HepG2 (cell line): ENCODE data around the gene MAMSTR. TPM values are rescaled to one million over a fixed set of nuclear protein-coding genes. Genes with fewer than 3 reads are reported as not detected.

Source experiments
- DZIP1 ChIP-seq: sonication (generic); formaldehyde crosslinking; IDR thresholded peaks from 2 replicates; pipeline ENCODE4 v1.5.0; 2020; ENCODE audit warnings: mild to moderate bottlenecking, missing genetic modification reagents
- ELF3 ChIP-seq: IDR thresholded peaks from 2 replicates; pipeline ENCODE4 v1.6.1; 2016; ENCODE audit warnings: missing genetic modification reagents, missing compliant biosample characterization
- FOXO1 ChIP-seq: sonication (generic); formaldehyde crosslinking; IDR thresholded peaks from 2 replicates; pipeline ENCODE4 v1.4.0; 2020; ENCODE audit warnings: missing genetic modification reagents
- HDAC1 ChIP-seq: sonication (generic); formaldehyde crosslinking; IDR thresholded peaks from 2 replicates; pipeline ENCODE4 v1.5.1; 2020; ENCODE audit warnings: mild to moderate bottlenecking, missing genetic modification reagents
- NR2F6 ChIP-seq, 2 experiments: IDR thresholded peaks; 2 replicates each; pipeline ENCODE4 v1.6.1; 2016; ENCODE audit warnings: antibody characterized with exemption in 1 of 2, mild to moderate bottlenecking in 1 of 2
- PAXIP1 ChIP-seq: sonication (generic); formaldehyde crosslinking; conservative IDR thresholded peaks from 2 replicates; pipeline ENCODE4 v1.4.0; 2020; ENCODE audit warnings: mild to moderate bottlenecking, missing genetic modification reagents, moderate library complexity
- PHF21A ChIP-seq: sonication (generic); formaldehyde crosslinking; IDR thresholded peaks from 2 replicates; pipeline ENCODE4 v1.5.0; 2020; ENCODE audit warnings: mild to moderate bottlenecking, missing genetic modification reagents
- TCF12 ChIP-seq, 2 experiments: fragments of 450-650 bp in 1 of 2; sonication (generic) in 1 of 2; formaldehyde crosslinking in 1 of 2; IDR thresholded peaks; 2 replicates each; pipeline versions ENCODE4 v1.6.1 to v1.8.0; 2017 to 2022; ENCODE audit warnings: antibody characterized with exemption in 1 of 2, mild to moderate bottlenecking in 1 of 2, missing genetic modification reagents in 1 of 2, moderate library complexity in 1 of 2
- ZBTB46 ChIP-seq: sonication (generic); formaldehyde crosslinking; IDR thresholded peaks from 2 replicates; pipeline ENCODE4 v1.4.0; 2020; ENCODE audit warnings: mild to moderate bottlenecking, missing genetic modification reagents, borderline replicate concordance
- ZNF263 ChIP-seq: sonication (generic); formaldehyde crosslinking; IDR thresholded peaks from 2 replicates; pipeline ENCODE4 v1.4.0; 2020; ENCODE audit warnings: missing genetic modification reagents
- ZNF710 ChIP-seq: sonication (generic); formaldehyde crosslinking; IDR thresholded peaks from 2 replicates; pipeline ENCODE4 v1.5.0; 2020; ENCODE audit warnings: mild to moderate bottlenecking, missing genetic modification reagents, borderline replicate concordance
- ZZZ3 ChIP-seq: sonication (generic); formaldehyde crosslinking; IDR thresholded peaks from 2 replicates; pipeline ENCODE4 v1.4.0; 2020; ENCODE audit warnings: missing genetic modification reagents, mild to moderate bottlenecking, borderline replicate concordance
- polyA plus RNA-seq, 8 experiments: library from polyadenylated mRNA; depleted of rRNA in 3 of 8; stranded (reverse) in 7 of 8; unstranded in 1 of 8; fragments of >200 nt; fragmentation: Illumina TruSeq in 4 of 8; extraction: Trizol in 4 of 8; gene quantifications; 2 replicates each; pipeline versions ENCODE4 v1.2.1 to v1.2.3, GENCODE V29; 2011 to 2016; ENCODE audit warnings: low read depth in 4 of 8, missing spikeins in 1 of 8, mixed read lengths in 1 of 8; ENCODE audit not compliant: insufficient read depth in 1 of 8
- total RNA-seq, 5 experiments: library from RNA; depleted of rRNA; stranded (reverse); fragments of >200 nt; fragmentation: Illumina TruSeq; extraction: Trizol; gene quantifications; 2 replicates each; pipeline ENCODE4 v1.2.3, GENCODE V29; 2016; ENCODE audit warnings: low read depth in 1 of 5
- TF ChIP-seq, protein P1 (sequence below): sonication (generic); formaldehyde crosslinking; IDR thresholded peaks from 2 replicates; pipeline ENCODE4 v1.4.0; 2020; ENCODE audit warnings: missing genetic modification reagents, borderline replicate concordance
- TF ChIP-seq, protein P2 (sequence below), 2 experiments: sonication (generic) in 1 of 2; formaldehyde crosslinking in 1 of 2; IDR thresholded peaks; 2 replicates each; pipeline versions ENCODE4 v1.4.0 to v1.6.1; 2018 to 2020; ENCODE audit warnings: missing genetic modification reagents in 2 of 2, borderline replicate concordance in 1 of 2, low read depth in 1 of 2, mild to moderate bottlenecking in 1 of 2, missing biosample characterization in 1 of 2

The MAMSTR gene
- total and polyA plus RNA-seq, 2 of the 13 experiments (the other 11 are each of a cell fraction or from before 2014, with no cell fraction given), result 2.2 to 2.4 TPM

- TF ChIP-seq TCF12 (IDR thresholded peaks at IDR 0.05) (no peak), TCF12 (CRISPR knock-in tag; IDR thresholded peaks at IDR 0.05) (0 out of 2 replicates have a peak, but pooled peaks have one; percentile 53), PHF21A (0 out of 2 replicates have a peak, but pooled peaks have one; percentile 25), DZIP1 (CRISPR knock-in tag) (no peak), ZZZ3 (CRISPR knock-in tag) (no peak), ZNF263 (CRISPR knock-in tag) (peak; percentile 30; the same call in 1 of the 2 replicates), ZBTB46 (no peak), NR2F6 (IDR thresholded peaks at IDR 0.05) (peak; percentile 63; the same call in 1 of the 2 replicates), NR2F6 (CRISPR knock-in tag; IDR thresholded peaks at IDR 0.05) (peak; percentile 81), ELF3 (CRISPR knock-in tag) (peak; percentile 84), FOXO1 (CRISPR knock-in tag) (peak; percentile 79; the same call in 1 of the 2 replicates), ZNF710 (CRISPR knock-in tag) (0 out of 2 replicates have a peak, but pooled peaks have one; percentile 22), HDAC1 (CRISPR knock-in tag) (peak; percentile 51; the same call in 1 of the 2 replicates), PAXIP1 (CRISPR knock-in tag) (peak; percentile 83)
- TF ChIP-seq, protein P1, sequence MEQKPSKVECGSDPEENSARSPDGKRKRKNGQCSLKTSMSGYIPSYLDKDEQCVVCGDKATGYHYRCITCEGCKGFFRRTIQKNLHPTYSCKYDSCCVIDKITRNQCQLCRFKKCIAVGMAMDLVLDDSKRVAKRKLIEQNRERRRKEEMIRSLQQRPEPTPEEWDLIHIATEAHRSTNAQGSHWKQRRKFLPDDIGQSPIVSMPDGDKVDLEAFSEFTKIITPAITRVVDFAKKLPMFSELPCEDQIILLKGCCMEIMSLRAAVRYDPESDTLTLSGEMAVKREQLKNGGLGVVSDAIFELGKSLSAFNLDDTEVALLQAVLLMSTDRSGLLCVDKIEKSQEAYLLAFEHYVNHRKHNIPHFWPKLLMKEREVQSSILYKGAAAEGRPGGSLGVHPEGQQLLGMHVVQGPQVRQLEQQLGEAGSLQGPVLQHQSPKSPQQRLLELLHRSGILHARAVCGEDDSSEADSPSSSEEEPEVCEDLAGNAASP (CRISPR knock-in tag), result peak; percentile 46; the same call in 1 of the 2 replicates
- TF ChIP-seq, protein P2, sequence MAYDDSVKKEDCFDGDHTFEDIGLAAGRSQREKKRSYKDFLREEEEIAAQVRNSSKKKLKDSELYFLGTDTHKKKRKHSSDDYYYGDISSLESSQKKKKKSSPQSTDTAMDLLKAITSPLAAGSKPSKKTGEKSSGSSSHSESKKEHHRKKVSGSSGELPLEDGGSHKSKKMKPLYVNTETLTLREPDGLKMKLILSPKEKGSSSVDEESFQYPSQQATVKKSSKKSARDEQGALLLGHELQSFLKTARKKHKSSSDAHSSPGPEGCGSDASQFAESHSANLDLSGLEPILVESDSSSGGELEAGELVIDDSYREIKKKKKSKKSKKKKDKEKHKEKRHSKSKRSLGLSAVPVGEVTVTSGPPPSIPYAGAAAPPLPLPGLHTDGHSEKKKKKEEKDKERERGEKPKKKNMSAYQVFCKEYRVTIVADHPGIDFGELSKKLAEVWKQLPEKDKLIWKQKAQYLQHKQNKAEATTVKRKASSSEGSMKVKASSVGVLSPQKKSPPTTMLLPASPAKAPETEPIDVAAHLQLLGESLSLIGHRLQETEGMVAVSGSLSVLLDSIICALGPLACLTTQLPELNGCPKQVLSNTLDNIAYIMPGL (CRISPR knock-in tag; IDR thresholded peaks at IDR 0.05; ENCODE audit: borderline replicate concordance in 1 of 2, low read depth in 1 of 2), result 0 out of 4 replicates have a peak, but pooled peaks of 1 of the 2 experiments have one; percentile 25
Measured at GRCh38 chr19:48757741-48758144, 38.2 kb upstream of the MAMSTR start (continued).
